ENCODE results near the gene TOX2. TPM values are rescaled to one million over a fixed set of nuclear protein-coding genes. Genes with fewer than 3 reads are reported as not detected.

TOX2 gene
- total and polyA plus RNA-seq, 2 of the 8 experiments (the other 6 are each of a cell fraction or from before 2014, with no cell fraction given), result 1.8 to 3.4 TPM

DNA sequence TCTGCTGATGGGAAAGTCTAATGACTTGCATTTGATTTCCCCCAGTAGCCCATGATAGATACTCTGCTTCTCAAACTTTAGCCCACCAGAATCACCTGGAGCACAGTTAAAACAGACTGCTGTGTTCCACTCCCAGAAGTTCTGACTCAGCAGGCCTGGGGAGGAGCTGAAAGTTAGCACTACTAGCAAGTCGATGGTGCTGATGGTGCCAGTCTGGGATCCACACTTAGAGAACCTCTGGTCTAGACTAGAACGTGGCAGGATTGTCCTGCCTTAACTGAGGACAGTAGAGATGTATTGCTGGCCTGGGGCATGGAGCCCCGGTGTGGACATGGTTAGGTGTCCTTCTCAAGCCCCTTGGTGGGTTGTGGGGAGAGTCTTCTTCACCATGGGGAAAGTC, 8.7 kb downstream of the TOX2 start:
- no peaks in the 10 kb centered on the region; a peak in 2 of 7 replicates for H3K27me3 ChIP-seq (replicated peaks in 1 of 4; ENCODE audit: control insufficient read depth in 3 of 4, extremely low read depth in 1 of 4, insufficient read depth in 3 of 4, low read length in 3 of 4)
- H3K4me3 ChIP-seq (ENCODE audit: extremely low read depth in 1 of 4, insufficient read depth in 2 of 4, low read depth in 3 of 4, low read length in 4 of 4), result no peak overlapping the region
- POLR2A ChIA-PET (ENCODE audit: partially characterized antibody), result no interaction called here
- H4K8ac ChIP-seq (ENCODE audit: extremely low read depth, insufficient read depth, low read length), result no peak overlapping the region
- H3K14ac ChIP-seq (ENCODE audit: insufficient read length), result no peak overlapping the region
- peaks cover 0 to 2% (median 0%) of the 10 kb centered on the region in 4 experiments; a peak in 2 of 7 replicates for H3K4me1 ChIP-seq (replicated peaks in 1 of 4; ENCODE audit: control insufficient read depth in 3 of 4, insufficient read depth in 4 of 4, low read length in 3 of 4)
- no peak overlapping the region for H2BK120ac ChIP-seq (replicated peaks; ENCODE audit: low read depth, low read length)
- H2BK20ac ChIP-seq (ENCODE audit: low read length), result no peak overlapping the region
- no peak overlapping the region for H3K18ac ChIP-seq (ENCODE audit: extremely low read depth, low read length)
- H2BK15ac ChIP-seq (ENCODE audit: low read length), result no peak overlapping the region
- H3K4ac ChIP-seq (replicated peaks; ENCODE audit: insufficient read length, low read depth, low read length), result no peak overlapping the region
- H4K91ac ChIP-seq (replicated peaks; ENCODE audit: insufficient read length, low read length), result no peak overlapping the region
- no peak overlapping the region for H3K23ac ChIP-seq (ENCODE audit: insufficient read length)
- FAIRE-seq (no peak), DNase-seq (ENCODE audit: low read depth in 1 of 2, low spot score in 2 of 2) (no peak)
- H4K20me1 ChIP-seq (replicated peaks in 1 of 2; ENCODE audit: control insufficient read depth in 1 of 2, insufficient read depth in 2 of 2, low read length in 2 of 2), result peaks cover 2 to 3% of the 10 kb centered on the region in 2 experiments
- no peak overlapping the region for H3K27ac ChIP-seq (ENCODE audit: low read depth, low read length)
- H4K5ac ChIP-seq (ENCODE audit: insufficient read length, low read depth, low read length), result no peak overlapping the region
- WGBS, 2 experiments (ENCODE audit: extremely low coverage in 1 of 2, insufficient coverage in 1 of 2, insufficient read length in 1 of 2, insufficient replicate concordance in 2 of 2, low coverage in 1 of 2, low lambda C conversion rate in 2 of 2, missing lambda C conversion rate in 1 of 2), result 87% methylated on average over 3 of the region's 3 CpGs; no CpG with 5 or more reads in 1 of the 2 experiments
- CTCF ChIA-PET (ENCODE audit: partially characterized antibody), result no interaction called here
- no peaks in the 10 kb centered on the region for H3K79me2 ChIP-seq (ENCODE audit: control insufficient read depth in 1 of 2, insufficient read depth in 2 of 2, low read length in 2 of 2)
- no peak overlapping the region for H3K9ac ChIP-seq (replicated peaks in 1 of 4; ENCODE audit: extremely low read depth in 1 of 4, low read depth in 3 of 4, low read length in 3 of 4)
- no peak overlapping the region for H2AK5ac ChIP-seq (ENCODE audit: low read depth, low read length)
- no peaks in the 10 kb centered on the region for H3K36me3 ChIP-seq (ENCODE audit: control insufficient read depth in 2 of 4, insufficient read depth in 4 of 4, low read length in 3 of 4)
- H2AFZ ChIP-seq (ENCODE audit: low read length), result no peak overlapping the region
- TF ChIP-seq SIRT6 (IDR thresholded peaks at IDR 0.05; ENCODE audit: low read length), result no peak
- no peak for TF ChIP-seq YY1 (IDR thresholded peaks at IDR 0.05; ENCODE audit: low read depth, low read length)
- H2BK12ac ChIP-seq (ENCODE audit: low read depth, low read length), result no peak overlapping the region
- no peak overlapping the region for H3K4me2 ChIP-seq (ENCODE audit: insufficient read depth in 1 of 2, low read depth in 2 of 2, low read length in 2 of 2)
- H3K79me1 ChIP-seq (ENCODE audit: low read depth, low read length), result no peaks in the 10 kb centered on the region
- no peaks in the 10 kb centered on the region; the same call in 1 of the 2 replicates for H3K23me2 ChIP-seq (ENCODE audit: low read depth, low read length)
- H3K56ac ChIP-seq (replicated peaks; ENCODE audit: insufficient read length, low read depth, low read length), result no peak overlapping the region
- H2BK5ac ChIP-seq (ENCODE audit: low read depth, low read length), result no peak overlapping the region
- H3K9me3 ChIP-seq (ENCODE audit: insufficient read depth in 2 of 2, low read depth in 1 of 2, low read length in 1 of 2), result no peaks in the 10 kb centered on the region

All from H1 (cell line).